ENCODE data around the gene KDM4C.

KDM4C gene

DNA sequence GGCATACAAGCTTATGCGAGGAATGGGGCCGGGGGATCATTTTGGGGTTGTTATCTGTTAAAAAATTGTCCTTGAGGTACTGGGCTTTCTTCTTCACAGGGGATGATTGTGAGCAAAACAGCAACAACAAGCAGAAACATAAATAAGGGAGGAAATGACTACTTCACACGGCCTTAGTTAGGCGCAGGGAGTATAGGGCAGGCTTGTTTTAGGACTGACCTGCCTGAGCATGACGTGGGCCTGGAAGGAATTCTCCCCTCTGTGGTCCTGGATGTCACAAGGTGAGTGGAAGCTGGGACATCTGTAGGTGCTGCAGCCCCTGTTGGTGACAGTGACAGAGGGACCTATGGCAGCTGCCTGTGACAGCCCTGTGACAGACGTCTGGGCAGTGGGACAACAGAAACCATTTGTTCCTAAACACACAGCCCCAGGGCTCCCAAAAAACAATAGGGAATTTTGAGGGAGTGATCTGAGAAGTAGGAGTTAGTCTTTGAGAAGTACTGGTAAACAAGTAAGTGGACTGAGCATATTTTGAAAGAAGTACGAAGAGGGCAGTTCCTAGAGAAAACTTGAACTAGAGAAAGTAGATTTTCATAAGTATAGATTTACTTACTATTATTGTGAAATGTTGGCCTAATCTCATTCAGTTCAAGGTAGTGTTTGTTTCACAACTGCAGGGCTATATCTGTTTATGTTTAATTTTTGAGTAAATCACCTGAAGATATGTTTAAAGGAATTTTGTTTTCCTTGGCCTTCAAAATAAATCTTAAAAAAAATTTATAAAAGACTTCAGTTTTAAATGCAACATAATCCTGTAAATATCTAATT is 113.1 kb downstream of the KDM4C start:
- DNase-seq: no peak

DNA sequence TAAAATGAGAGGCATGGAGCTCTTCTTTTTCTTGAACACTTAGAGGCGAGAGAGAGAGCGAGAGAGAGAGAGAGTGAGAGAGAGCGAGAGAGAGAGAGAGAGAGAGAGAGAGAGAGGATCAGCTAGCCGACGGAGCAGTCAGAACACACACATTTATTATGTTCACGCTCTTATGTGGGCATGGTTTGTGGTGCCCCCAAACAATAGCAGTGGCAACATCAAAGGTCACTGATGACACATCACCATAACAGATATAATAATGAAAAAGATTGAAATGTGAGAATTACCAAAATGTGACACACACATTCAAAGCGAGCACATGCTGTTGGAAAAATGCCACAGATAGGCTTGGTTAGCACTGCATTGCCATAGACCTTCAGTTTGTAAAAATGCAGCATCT is 116.1 kb downstream of the KDM4C start:
- no peak for DNase-seq

DNA sequence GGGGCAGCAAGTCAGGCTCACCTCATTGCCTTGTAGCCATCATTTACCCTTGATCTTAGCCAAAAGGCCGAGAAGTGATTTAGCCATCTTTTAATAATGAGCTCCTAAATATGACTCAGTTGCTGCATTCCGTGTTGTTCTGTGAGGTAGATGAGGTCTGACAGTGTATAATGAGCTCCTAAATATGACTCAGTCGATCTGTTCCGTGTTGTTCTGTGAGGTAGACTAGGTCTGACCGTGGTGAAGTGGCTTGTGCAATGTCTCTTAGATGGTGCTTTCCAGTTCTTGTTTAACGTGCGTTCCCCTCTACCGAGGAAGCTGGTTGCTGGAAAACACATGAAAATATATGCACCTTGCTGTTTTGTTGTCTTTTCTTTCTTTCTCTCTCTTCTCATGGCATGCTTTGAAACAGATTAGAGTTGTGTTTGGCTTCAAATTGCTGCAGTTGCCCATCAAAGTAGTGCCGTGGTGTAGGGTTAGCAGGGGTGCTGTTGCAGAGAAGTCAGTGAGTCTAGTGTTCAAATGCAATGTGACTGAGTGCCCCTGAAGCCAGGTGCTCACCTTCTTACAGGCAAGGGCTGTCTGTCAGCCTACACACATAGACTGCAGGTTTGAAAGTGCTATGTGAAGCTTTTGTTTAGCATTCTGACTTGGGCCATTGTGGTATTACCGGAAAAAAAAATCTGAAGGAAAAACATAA is 118.6 kb downstream of the KDM4C start:
- no peak for DNase-seq

DNA sequence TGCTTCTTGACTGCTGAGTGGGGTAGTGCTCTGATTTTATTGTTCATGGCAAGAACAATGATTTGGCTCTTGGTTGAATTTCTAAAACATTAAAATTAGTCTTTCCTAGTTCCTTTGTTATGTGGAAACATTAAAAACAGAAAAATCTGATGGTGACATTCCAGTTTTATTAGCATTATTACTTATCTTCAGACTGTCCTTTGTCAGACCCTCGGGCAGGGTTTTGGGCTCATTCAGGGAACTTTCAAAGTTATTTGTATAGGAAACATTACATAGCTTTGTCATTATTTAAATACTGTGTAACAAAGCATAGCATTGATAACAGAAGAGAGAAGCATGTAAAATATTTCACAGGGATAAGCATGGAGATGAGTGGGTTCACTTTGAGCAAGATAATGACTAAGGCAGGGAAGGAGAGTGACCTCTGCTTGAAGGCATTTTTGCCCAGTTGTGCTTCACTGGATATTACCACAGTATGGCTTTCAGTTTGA is 119.9 kb downstream of the KDM4C start:
- DNase-seq: no peak

DNA sequence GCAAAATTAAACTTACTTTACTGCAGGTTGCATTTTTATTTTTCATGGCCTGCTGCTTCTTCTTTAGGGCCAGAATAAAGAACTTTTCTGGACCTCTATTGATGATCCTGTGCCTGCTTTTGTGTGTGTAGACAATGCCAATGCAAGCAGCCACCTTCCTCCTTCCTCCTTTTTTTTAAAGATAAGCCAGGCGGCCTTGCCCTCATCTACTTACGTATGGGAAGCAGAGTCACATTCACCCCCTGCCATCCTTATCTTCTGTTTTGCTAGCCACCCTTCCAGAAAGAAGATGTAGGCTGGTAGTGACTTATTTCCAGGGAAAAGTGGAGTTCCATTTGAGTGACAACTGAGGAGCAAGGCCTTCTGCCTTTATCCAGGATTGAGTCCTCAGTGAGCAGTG is 122.9 kb downstream of the KDM4C start:
- DNase-seq: no peak

DNA sequence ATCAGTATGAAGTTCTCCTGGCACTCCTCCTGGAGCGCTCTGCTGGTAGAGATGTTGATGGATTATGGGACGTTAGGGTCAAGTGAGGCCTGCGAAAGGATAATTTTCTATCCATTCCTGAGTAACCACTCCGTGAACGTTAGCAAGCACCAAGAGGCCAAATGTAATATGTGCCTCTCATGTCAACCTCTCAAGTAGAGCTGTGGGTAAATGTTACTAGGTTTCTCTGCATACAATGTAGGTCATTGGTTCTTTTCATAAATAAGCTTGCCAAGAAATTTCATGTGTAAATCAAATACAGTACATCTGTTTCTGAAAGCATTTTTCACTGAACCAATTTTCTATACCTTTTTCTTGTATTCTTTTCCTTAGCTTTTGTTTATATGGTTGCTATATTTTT is 126.3 kb downstream of the KDM4C start:
- DNase-seq: no peak

DNA sequence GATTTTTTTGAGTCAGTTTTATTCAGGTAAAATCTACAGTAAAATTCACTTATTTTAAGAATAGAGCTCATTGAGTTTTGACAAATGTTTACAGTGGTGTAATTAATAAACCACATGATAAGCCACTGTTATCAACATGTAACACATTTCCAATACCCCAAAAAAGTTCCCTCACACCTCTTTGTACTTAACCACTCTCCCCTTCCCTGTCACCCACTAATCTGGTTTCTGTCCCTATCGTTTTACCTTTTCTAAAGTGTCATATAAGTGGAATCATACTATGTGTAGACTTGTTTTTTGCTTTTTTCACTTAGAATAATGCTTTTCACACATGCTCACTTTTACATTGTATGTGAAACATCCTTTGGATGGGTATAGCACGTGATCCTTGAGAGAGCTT is 127.2 kb downstream of the KDM4C start:
- DNase-seq: no peak

DNA sequence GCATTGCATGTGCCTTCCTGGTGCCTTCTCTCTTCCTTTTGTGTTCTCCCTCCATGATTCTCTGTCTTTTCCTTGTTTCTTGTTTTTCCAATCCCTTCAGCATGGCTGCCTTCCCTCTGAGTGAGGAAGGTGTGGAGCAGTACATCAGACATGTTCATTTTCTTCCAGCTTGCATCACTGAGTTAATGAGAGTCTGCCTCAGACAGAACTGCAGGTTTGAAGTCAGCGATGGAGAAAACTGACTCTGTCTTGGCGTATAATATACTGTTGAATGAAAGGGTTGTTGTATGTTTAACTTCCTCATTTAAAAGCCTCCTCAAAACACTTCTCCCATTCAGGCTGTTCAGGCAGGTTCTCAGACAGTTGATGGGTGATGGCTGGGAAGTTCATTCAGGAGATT is 129.3 kb downstream of the KDM4C start:
- DNase-seq: no peak

DNA sequence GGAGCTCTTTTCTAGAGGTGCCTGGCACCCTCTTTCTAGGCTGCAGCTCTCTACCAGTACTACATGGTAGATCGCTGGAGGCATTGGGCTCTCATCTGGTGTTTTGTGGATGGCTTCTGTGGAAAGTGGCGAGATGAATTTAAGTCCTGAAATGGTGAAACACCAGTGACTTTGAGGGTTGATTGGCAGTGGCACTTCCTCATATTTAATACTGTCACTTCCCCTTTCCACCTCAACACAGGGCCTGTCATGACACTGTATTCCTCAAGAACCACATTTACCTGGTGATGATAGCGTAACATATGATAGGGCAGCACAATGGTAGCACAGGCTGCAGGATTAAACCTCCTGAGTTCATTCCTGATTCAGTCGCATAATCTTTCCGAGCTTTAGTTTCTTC is 132.1 kb downstream of the KDM4C start:
- DNase-seq: no peak

DNA sequence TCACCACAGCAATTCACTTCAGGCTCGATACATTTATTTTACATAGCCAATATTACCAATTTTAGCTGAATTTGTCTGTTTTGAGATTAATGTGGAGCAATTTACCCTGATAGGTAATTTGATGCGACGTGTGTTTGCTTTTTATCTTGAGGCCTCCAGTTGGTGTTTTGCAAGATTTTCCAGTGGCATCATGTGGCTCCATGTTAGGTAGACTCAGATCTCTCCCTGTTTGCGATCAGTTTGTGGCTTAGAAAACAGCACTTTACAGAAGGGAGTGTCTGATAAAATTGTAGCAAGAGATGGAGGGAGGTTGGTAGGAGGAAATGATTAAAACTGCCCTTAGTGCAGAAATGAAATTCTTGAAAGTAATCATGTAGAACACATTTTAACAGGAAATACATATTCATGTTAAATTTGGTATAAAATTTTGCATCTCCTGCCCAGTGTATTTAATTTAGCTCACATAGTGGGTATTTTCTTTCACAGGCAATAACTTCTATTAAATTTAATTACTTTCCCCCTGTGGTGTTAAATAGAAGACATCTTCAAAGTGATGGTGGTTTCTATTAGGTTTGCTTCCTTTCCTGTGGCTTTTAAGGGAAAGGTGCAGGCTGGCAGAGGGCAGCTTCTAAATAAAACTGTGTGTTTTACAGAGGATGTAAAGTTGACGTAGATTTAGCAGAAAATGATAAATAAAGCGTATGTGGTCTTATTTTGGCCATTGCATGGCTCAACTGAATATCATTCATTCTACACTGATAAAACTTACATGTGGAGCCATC is 135.8 kb downstream of the KDM4C start:
- DNase-seq: no peak

DNA sequence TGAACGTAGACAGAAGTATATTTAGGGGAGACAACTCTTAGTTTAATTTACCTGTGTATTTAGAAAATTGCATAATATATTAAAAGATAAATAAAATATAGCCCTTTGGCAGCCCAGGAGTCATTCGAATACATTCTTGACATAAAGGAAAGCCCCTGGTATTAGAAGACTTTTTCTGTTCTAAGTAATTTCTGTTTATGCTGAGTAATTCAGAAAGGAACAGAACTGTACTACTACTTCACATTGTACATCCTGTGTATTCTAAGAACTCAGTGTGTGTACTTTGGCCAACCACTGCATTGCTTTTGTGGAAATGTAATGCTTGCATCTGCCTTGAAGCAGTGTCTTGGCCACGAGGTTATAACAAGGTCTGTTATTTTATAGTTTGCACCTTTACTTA is 136.4 kb downstream of the KDM4C start:
- no peak for DNase-seq

DNA sequence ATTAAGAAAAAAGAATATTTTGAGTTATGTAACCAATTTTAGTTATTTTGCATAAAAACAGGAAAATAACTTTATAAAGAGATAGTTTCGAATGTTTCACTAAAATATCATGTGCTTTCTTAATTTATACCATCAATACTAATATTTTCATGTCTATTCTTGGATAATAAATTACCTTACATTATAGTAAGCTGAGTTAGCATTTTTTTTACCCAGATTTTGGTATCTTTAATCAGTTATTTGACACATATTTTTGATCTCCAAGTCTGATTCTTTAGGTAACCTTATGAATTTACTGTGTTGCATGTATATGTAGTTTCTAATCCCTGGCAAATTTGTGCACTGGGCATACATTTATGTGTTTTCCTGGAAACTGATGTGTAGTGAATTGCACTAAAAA is 138.0 kb downstream of the KDM4C start:
- DNase-seq: no peak

DNA sequence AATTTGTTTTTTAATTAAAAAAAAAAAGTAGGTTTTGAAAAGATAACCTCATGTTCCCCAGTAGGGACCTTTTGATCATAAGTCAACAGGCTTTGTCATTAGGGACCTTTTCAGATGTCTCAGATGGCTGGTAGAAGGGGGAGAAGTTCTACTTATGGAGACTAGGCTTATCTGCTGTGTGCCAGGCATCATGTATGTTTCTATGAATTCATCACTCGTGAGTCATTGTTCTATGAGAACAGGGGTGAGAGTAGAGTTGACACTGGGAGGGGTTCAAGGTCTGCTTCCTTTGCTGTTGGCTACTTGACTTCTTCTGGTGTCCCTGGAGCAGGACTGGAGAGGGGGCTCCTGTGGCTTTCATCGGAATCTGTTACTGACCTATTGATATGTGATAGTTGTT is 138.8 kb downstream of the KDM4C start:
- DNase-seq: no peak

DNA sequence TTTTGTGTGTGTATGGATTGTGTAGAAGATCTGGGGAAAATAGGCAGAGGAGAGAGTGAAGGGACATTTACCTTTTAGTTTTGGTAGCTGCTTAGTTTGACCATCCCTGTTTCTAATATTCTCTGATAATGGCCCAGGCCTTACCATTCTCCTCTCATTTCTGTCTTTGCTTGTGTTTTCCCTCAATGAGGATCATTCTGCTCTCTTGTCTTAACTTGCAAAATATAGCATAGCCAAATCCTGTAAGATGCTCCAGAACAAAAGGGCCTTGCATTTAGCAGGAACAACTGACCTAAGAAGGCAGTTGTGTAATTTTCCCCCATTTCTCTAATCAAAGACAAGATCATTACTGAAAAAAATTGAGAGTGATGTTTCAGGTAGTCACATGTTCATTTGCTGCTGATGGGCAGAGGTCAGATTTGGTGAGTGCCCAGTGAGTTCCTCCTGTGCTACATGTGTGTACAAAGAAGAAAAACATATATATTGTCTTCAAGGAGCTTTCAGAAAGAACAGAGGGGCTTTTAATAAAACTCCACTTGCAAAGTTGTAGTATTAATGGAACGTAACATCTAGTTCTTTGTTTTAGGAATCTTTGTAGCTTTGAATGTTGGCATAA is 139.5 kb downstream of the KDM4C start:
- no peak for DNase-seq

DNA sequence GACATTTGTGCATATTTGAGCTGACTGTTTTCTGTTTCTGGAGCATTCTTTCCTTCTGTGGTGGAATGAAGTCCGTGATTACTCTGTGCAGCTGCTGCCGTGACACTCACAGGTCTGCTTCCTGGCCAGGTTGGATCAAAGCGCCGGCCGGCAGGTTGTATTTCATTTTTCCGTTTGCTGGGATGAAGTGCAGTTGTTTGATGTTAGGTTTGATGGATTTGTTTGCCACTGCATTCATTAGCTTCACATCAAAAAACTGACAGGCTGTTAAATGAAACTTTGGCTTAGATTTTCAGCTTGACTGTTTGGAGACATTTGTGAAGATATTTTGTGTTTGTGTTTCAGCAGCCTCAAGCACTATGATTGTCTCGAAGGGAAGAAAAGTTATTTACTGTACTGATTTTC is 140.1 kb downstream of the KDM4C start:
- no peak for DNase-seq

DNA sequence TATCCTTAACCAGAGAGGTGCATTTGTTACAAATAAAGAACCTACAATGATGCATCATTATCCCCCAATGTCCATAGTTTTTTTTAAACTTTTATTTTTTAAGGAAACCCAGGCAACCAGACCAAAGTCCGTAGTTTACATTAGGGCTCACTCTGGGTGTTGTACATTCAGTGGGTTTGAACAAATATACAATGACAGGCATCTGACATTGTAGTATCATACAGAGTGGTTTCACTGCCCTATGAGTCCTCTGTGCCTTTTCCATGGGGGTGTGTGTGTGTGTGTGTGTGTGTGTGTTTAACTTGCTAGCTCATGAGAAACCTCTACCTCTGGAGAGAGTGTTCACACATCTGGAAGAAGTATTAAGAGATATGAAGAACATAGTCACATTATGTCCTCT is 141.5 kb downstream of the KDM4C start:
- DNase-seq: no peak

DNA sequence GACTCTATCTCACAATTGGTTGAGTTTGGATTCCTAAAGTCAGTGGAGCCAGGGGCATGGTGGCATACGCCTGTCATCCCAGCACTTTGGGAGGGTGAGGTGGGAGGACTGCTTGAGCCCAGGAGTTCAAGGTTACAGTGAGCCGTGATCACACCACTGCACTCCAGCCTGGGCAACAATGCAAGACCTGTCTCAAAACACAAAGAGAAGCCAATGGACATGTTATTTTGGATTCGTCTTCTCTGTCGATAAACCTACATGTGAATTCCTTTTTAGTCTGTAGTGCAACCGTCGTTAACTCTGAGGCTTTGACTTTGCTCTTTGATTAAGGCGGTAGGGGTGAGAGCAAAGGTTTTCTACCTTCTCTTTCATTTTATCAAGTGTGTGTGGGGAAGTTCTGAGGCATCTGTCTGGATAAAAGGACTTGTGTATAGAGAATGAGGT is 142.7 kb downstream of the KDM4C start:
- DNase-seq: no peak

DNA sequence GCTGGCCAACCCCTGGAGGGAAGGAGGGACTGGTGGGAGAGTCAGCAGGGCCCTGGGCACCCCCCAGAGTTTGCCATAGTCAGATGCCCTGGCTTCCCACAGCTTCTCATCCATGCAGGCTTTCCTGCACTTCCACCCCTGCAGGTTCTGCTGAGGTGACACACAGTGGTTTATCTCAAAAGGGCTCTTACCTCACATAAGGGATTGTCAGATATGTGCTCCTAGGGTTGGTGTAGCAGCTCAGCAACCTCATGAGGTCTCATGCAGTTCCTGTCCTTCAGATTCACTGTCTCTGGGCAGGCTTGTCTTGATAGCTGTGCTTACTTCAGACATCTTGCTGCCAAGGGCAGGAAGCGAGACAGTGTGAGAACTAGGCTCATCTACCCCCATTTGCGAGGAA is 143.4 kb downstream of the KDM4C start:
- DNase-seq: no peak

DNA sequence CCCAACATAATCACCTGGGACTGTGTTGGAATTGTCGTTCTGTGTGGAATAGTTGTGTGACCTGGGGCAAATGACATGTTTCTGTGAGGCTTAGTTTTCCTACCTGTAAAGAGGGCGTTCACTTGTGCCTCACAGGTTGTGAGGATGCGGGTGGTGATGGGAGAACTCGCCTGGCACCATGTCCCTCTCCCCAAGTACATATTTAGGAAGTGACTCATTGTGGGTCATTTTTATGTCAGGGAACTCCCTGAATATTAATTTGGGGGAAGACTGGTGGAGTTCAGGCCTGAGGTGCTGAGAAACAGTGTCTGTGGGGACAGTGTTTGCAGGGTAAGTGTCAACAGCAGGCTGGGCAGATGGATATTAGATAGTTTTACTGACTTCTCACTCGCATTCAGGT is 144.7 kb downstream of the KDM4C start:
- no peak for DNase-seq

DNA sequence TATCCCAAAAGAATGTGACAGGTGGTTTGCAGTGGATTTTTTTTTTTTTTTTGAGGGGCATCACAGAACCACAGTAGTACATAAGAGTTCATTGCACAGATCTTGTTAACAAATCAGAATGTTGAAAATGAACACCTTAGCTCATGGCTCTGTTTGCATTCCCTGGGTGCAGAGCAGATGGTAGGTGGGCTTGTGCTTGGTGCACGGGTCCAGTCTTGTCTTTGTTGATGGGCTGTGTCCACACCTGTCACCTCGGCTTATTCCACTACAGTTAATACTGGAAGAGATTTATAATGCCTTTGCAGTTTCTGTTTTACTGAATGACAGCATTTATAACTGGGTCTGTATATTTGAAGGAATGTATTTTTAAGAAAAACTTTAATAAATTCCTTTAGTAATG is 146.6 kb downstream of the KDM4C start:
- DNase-seq: peak; percentile 94

DNA sequence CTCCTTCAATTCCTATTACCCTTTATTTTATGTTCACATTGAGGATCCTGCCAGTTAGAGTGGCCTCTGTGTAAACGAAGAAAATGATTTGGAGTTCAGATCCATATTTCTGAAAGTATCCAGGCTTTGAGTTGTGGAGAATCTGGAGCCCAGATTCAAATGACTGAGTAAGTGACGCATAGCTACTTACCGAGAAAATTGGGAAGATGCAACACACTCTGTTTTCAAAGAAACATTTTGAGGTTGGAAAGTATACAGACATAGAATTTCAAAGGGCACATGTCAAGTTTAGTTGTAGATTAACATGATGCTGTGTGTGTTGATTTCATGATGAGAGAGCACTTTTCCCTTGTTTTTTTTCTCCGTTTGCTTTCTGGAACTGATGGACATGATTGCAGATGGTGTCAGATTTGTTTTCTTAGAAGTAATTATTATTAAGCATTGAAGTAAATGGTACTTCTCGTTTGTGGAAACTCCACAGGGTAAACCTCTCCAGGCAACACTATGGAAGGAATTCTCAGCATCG is 148.1 kb downstream of the KDM4C start:
- DNase-seq: no peak

DNA sequence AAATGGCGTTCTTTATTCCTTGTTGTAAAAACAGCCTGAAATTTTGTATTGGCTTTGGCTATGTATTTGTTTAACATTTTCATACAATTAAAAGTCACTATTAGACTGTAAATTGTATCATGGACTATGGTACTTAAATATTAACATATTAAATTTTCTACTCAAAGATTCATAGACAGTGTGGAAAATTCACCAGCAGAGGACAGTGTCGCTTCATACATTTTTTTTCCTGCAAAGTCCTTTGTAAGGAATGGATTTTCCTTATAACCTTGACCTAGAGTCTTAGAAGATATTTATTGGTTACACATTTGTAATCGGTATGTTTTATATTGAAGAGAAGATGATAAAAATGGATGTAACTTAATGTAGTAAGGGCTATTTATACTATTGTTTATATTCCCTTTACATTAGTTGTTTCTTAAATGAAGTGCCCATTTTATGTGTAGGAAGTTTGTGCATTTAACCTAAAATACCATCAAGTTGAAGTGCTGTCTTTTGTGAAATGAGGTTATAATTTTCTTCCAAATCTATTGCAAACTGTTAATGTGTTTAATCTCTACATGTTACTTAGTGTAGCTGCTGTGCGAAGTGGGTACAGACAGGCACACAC is 150.1 kb downstream of the KDM4C start:
- peak; percentile 20 for DNase-seq

All from NCI-H2171 treated with DMSO at 0.1 percent for 48 hours (cell line).